Ishikawa (cell line): Measurements from ENCODE around the gene NSUN6.

Experiments
- CEBPB ChIP-seq: IDR thresholded peaks from 2 replicates; pipeline ENCODE4 v1.6.1; 2012
- CREB1 ChIP-seq: IDR thresholded peaks from 2 replicates; pipeline ENCODE4 v1.6.1; 2012; ENCODE audit warnings: low read depth
- EGR1 ChIP-seq: IDR thresholded peaks from 2 replicates; pipeline ENCODE4 v1.6.1; 2012
- EP300 ChIP-seq: IDR thresholded peaks from 2 replicates; pipeline ENCODE4 v1.6.1; 2012; ENCODE audit warnings: borderline replicate concordance
- FOXM1 ChIP-seq: IDR thresholded peaks from 2 replicates; pipeline ENCODE4 v1.6.1; 2012; ENCODE audit warnings: low read depth, borderline replicate concordance
- RAD21 ChIP-seq: IDR thresholded peaks from 2 replicates; pipeline ENCODE4 v1.6.1; 2012; ENCODE audit warnings: low read depth
- TCF12 ChIP-seq: IDR thresholded peaks from 2 replicates; pipeline ENCODE4 v1.6.1; 2012; ENCODE audit warnings: low read depth
- TEAD4 ChIP-seq: IDR thresholded peaks from 2 replicates; pipeline ENCODE4 v1.6.1; 2012
- YY1 ChIP-seq: IDR thresholded peaks from 2 replicates; pipeline ENCODE4 v1.6.1; 2012; ENCODE audit warnings: low read depth
- ZBTB7A ChIP-seq: IDR thresholded peaks from 2 replicates; pipeline ENCODE4 v1.6.1; 2012; ENCODE audit warnings: low read depth
- TF ChIP-seq, protein P1 (sequence below): IDR thresholded peaks from 2 replicates; pipeline ENCODE4 v1.6.1; 2012
- TF ChIP-seq, protein P2 (sequence below): IDR thresholded peaks from 2 replicates; pipeline ENCODE4 v1.6.1; 2012; ENCODE audit warnings: low read depth, mild to moderate bottlenecking
- TF ChIP-seq, protein P3 (sequence below): IDR thresholded peaks from 2 replicates; pipeline ENCODE4 v1.6.1; 2012

DNA sequence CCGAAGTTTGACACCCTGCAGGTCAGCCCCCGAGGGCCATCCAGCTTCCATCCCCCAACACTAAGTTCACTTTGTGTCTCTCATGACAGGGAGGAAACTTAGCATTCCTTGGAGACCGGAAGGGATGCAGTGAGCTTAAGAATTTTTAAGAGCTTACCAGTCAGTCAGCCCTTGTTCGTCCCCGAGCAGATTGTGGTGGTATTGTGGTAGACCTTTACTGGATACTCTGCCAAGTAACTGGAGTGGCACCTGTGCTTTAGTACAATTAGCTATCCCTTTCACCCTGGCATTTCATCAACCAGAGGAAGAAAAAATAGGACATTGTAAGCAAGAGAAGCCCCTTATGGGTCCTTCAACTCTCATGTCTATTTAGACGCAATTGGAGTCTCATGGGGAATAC lies 74.8 kb downstream of the NSUN6 start:
- TF ChIP-seq CEBPB (no peak), EP300 (no peak), TCF12 (no peak), TEAD4 (no peak), FOXM1 (no peak), YY1 (no peak), ZBTB7A (no peak), EGR1 (no peak), CREB1 (no peak), RAD21 (no peak)
- TF ChIP-seq, protein P1, sequence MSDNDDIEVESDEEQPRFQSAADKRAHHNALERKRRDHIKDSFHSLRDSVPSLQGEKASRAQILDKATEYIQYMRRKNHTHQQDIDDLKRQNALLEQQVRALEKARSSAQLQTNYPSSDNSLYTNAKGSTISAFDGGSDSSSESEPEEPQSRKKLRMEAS = no peak
- TF ChIP-seq, protein P2, sequence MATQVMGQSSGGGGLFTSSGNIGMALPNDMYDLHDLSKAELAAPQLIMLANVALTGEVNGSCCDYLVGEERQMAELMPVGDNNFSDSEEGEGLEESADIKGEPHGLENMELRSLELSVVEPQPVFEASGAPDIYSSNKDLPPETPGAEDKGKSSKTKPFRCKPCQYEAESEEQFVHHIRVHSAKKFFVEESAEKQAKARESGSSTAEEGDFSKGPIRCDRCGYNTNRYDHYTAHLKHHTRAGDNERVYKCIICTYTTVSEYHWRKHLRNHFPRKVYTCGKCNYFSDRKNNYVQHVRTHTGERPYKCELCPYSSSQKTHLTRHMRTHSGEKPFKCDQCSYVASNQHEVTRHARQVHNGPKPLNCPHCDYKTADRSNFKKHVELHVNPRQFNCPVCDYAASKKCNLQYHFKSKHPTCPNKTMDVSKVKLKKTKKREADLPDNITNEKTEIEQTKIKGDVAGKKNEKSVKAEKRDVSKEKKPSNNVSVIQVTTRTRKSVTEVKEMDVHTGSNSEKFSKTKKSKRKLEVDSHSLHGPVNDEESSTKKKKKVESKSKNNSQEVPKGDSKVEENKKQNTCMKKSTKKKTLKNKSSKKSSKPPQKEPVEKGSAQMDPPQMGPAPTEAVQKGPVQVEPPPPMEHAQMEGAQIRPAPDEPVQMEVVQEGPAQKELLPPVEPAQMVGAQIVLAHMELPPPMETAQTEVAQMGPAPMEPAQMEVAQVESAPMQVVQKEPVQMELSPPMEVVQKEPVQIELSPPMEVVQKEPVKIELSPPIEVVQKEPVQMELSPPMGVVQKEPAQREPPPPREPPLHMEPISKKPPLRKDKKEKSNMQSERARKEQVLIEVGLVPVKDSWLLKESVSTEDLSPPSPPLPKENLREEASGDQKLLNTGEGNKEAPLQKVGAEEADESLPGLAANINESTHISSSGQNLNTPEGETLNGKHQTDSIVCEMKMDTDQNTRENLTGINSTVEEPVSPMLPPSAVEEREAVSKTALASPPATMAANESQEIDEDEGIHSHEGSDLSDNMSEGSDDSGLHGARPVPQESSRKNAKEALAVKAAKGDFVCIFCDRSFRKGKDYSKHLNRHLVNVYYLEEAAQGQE = no peak
- TF ChIP-seq, protein P3, sequence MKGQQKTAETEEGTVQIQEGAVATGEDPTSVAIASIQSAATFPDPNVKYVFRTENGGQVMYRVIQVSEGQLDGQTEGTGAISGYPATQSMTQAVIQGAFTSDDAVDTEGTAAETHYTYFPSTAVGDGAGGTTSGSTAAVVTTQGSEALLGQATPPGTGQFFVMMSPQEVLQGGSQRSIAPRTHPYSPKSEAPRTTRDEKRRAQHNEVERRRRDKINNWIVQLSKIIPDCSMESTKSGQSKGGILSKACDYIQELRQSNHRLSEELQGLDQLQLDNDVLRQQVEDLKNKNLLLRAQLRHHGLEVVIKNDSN = no peak
